A673 (cell line): ENCODE data around the gene RPTOR. TPM values are rescaled to one million over a fixed set of nuclear protein-coding genes. Genes with fewer than 3 reads are reported as not detected.

Experiments used
- BruUV-seq: library from RNA; stranded (reverse); fragments of 400-500 nt; replicated peaks from 2 replicates; lab custom pipeline; 2021; lab: Mats Ljungman, UMichigan
- CTCF ChIA-PET: fragments of 300-600 bp; sonication (Branson Sonifier 250); formaldehyde crosslinking; loops from one replicate; lab custom pipeline; 2022; ENCODE audit warnings: antibody characterized with exemption; lab: Charles Lee
- POLR2A ChIA-PET: fragments of 300-600 bp; sonication (Branson Sonifier 250); formaldehyde crosslinking; loops from one replicate; lab custom pipeline; 2022; ENCODE audit warnings: antibody characterized with exemption; ENCODE audit not compliant: low non-redundant PET; lab: Charles Lee
- DNase-seq: peaks from one replicate; pipeline ENCODE4 v3.0.0-alpha.2; 2015; ENCODE audit warnings: low spot score
- H3K27ac ChIP-seq: fragments of 200-600 bp; sonication (generic); 2 replicates; pipeline ENCODE4 v1.5.1; 2016; ENCODE audit warnings: mixed run types, low read depth, mild to moderate bottlenecking, mixed read lengths, antibody characterized with exemption, low read length; ENCODE audit not compliant: poor library complexity, severe bottlenecking
- H3K27me3 ChIP-seq: fragments of 200-600 bp; sonication (generic); replicated peaks from 2 replicates; pipeline ENCODE4 v1.6.1; 2017; ENCODE audit warnings: mixed run types, low read depth, mild to moderate bottlenecking, mixed read lengths, antibody characterized with exemption, low read length; ENCODE audit not compliant: insufficient read depth, poor library complexity
- H3K36me3 ChIP-seq: fragments of 200-600 bp; sonication (generic); 2 replicates; pipeline ENCODE4 v1.6.1; 2016; ENCODE audit warnings: mixed run types, mild to moderate bottlenecking, mixed read lengths, antibody characterized with exemption, low read length; ENCODE audit not compliant: insufficient read depth, poor library complexity, severe bottlenecking
- H3K4me1 ChIP-seq: fragments of 200-600 bp; sonication (generic); 2 replicates; pipeline ENCODE4 v1.6.1; 2017; ENCODE audit warnings: mixed run types, mild to moderate bottlenecking, mixed read lengths, antibody characterized with exemption, low read length; ENCODE audit not compliant: insufficient read depth, poor library complexity, severe bottlenecking
- H3K4me3 ChIP-seq: fragments of 200-600 bp; sonication (generic); 2 replicates; pipeline ENCODE4 v1.5.1; 2016; ENCODE audit warnings: low read depth, mixed run types, mild to moderate bottlenecking, mixed read lengths, low read length; ENCODE audit not compliant: poor library complexity, severe bottlenecking
- H3K9me3 ChIP-seq: fragments of 200-600 bp; sonication (generic); 2 replicates; pipeline ENCODE4 v1.6.1; 2016; ENCODE audit warnings: mixed run types, low read depth, mild to moderate bottlenecking, mixed read lengths, antibody characterized with exemption, low read length; ENCODE audit not compliant: poor library complexity, severe bottlenecking
- EZH2 ChIP-seq: fragments of 200-600 bp; sonication (generic); IDR thresholded peaks from 2 replicates; pipeline ENCODE4 v1.6.1; 2017; ENCODE audit warnings: borderline replicate concordance, low read depth, mild to moderate bottlenecking, mixed read lengths, antibody characterized with exemption, low read length; ENCODE audit not compliant: poor library complexity, severe bottlenecking
- intact Hi-C: fragments of 100-400 bp; cut with micrococcal nuclease; formaldehyde crosslinking; loops from one replicate; pipeline ENCODE4 v1.10.0; 2022; ENCODE audit not compliant: unreplicated experiment
- total RNA-seq: library from RNA; stranded (reverse); gene quantifications from 2 replicates; pipeline ENCODE4 v1.2.3, GENCODE V29; 2021
- TF ChIP-seq, protein P1 (sequence below): fragments of 300-800, 200-600 bp; sonication (generic); conservative IDR thresholded peaks from 2 replicates; pipeline ENCODE4 v1.5.1; 2017; ENCODE audit warnings: low read depth, mild to moderate bottlenecking, antibody characterized with exemption, low read length, moderate library complexity, mixed read lengths

RPTOR gene
- total RNA-seq, 1 experiment from 2014 or later, result 55.2 TPM

- no peaks in the 10 kb centered on the region for H3K27me3 ChIP-seq
- BruUV-seq, result no TSS peak
- no peaks in the 10 kb centered on the region for H3K4me1 ChIP-seq
- DNase-seq, result no peak
- no peak overlapping the region for H3K4me3 ChIP-seq
- ChIA-PET CTCF (interaction anchor here (0.5 to 1.0 kb wide), 2 partner anchors 31 to 472 kb away, joined by 3 to 5 read pairs; no protein-coding TSS in a partner anchor), POLR2A (interaction anchor here (0.6 kb wide), 1 partner anchor 311 kb away, joined by 4 read pairs; no protein-coding TSS in a partner anchor)
- H3K27ac ChIP-seq, result no peak overlapping the region
- TF ChIP-seq EZH2, result no peak
- TF ChIP-seq, protein P1, sequence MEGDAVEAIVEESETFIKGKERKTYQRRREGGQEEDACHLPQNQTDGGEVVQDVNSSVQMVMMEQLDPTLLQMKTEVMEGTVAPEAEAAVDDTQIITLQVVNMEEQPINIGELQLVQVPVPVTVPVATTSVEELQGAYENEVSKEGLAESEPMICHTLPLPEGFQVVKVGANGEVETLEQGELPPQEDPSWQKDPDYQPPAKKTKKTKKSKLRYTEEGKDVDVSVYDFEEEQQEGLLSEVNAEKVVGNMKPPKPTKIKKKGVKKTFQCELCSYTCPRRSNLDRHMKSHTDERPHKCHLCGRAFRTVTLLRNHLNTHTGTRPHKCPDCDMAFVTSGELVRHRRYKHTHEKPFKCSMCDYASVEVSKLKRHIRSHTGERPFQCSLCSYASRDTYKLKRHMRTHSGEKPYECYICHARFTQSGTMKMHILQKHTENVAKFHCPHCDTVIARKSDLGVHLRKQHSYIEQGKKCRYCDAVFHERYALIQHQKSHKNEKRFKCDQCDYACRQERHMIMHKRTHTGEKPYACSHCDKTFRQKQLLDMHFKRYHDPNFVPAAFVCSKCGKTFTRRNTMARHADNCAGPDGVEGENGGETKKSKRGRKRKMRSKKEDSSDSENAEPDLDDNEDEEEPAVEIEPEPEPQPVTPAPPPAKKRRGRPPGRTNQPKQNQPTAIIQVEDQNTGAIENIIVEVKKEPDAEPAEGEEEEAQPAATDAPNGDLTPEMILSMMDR, result no peak
- no peaks in the 10 kb centered on the region for H3K9me3 ChIP-seq
- H3K36me3 ChIP-seq, result no peaks in the 10 kb centered on the region
- intact Hi-C loops, result no loop called here
Measured at GRCh38 chr17:80898716-80899115, 354.1 kb downstream of the RPTOR start.

DNA sequence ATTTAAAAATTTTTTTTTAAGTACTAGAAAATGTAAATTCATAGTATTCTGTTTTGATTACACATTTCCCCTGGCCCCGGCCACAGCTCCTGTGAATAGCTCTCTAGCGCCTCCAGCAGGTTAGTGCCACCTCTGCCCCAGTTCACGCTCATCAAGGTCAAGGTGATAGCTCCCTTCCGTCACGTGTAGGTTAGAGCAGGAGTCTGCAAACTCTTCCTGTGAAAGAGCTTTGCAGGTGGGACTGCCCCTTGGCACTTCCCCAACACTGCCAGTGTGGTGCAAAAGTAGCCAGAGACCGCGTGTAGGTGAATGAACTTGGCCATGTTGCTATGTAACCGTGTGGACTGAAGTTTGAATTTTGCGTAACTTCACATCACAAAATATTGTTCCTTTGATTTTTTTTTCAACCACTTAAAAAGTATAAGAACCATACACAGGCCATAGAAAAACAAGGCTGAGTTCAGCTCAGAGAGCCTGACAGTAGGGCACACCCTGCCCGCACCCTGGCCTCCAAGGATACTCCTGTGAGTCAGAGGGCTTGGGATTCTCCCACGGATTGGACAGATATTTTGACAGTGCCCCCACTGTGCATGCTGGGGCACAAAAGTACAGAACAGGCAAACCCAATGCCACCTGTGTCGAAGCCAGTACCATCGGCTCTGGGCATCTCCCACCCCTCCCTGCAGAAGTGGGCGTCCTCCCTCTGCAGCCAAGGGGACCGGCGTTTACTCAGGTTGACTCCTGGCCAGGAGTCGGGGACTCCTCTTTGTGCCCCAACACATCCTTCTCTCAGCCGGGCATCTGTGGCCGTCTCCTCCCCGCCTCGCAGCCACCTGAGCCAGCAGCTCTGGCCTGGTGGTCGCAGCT lies 355.0 kb downstream of the RPTOR start:
- H3K4me1 ChIP-seq, result no peaks in the 10 kb centered on the region
- POLR2A ChIA-PET, result interaction anchor here (0.6 kb wide), 1 partner anchor 312 kb away, joined by 4 read pairs; no protein-coding TSS in a partner anchor
- no peak for TF ChIP-seq EZH2
- TF ChIP-seq, protein P1, result peak; percentile 72
- CTCF ChIA-PET, result interaction anchor here (0.5 to 1.0 kb wide), 2 partner anchors 31 to 473 kb away, joined by 3 to 5 read pairs; no protein-coding TSS in a partner anchor
- intact Hi-C loops, result loop anchor here (5.0 kb wide), 1 partner anchor 472 kb away; no protein-coding TSS in a partner anchor
- H3K4me3 ChIP-seq, result no peak overlapping the region
- peak; percentile 51 for DNase-seq
- BruUV-seq, result no TSS peak
- no peaks in the 10 kb centered on the region for H3K9me3 ChIP-seq
- no peaks in the 10 kb centered on the region for H3K36me3 ChIP-seq
- no peak overlapping the region for H3K27ac ChIP-seq
- H3K27me3 ChIP-seq, result no peaks in the 10 kb centered on the region

DNA sequence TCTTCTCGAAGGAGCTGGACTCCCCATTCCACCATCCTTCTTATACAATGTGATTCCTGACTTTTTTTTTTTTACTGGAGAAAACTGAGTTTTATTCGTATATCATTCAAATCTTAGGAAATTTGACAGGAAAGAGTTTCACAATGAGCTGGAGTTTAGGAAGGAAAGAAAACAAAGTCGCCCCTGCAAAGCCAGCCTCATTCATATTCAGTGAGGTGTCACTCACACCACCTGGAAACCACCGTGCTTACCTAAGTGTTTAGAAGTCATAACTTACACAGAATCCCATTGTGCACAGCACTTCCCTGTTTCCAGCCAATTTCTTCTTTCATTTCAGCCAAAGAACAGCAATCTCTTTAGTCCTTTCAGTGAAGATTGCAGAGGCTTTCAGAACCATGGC lies 356.7 kb downstream of the RPTOR start:
- intact Hi-C loops, result loop anchor here (5.0 kb wide), 1 partner anchor 474 kb away; no protein-coding TSS in a partner anchor
- ChIA-PET CTCF (interaction anchor here (0.6 kb wide), 1 partner anchor 96 kb away, joined by 4 read pairs; no protein-coding TSS in a partner anchor), POLR2A (no interaction called here)
- no peaks in the 10 kb centered on the region for H3K9me3 ChIP-seq
- no peaks in the 10 kb centered on the region for H3K27me3 ChIP-seq
- H3K4me3 ChIP-seq, result no peak overlapping the region
- no TSS peak for BruUV-seq
- TF ChIP-seq, protein P1, result no peak
- no peak for TF ChIP-seq EZH2
- H3K27ac ChIP-seq, result no peak overlapping the region
- no peaks in the 10 kb centered on the region for H3K36me3 ChIP-seq
- H3K4me1 ChIP-seq, result no peaks in the 10 kb centered on the region
- DNase-seq, result no peak
